DOHH2 (cell line): ENCODE results near the gene AUTS2.

Experiments used
- EZH2phosphoT487 ChIP-seq: fragments of 200-600 bp; sonication (generic); IDR thresholded peaks from 2 replicates; pipeline ENCODE4 v1.6.1; 2017; ENCODE audit warnings: borderline replicate concordance, mild to moderate bottlenecking, antibody characterized with exemption, low read length, moderate library complexity, mixed read lengths
- TF ChIP-seq, protein P1 (sequence below): fragments of 200-600 bp; sonication (generic); IDR thresholded peaks from one replicate; pipeline ENCODE4 v1.5.1; 2014; ENCODE audit warnings: antibody characterized with exemption, mild to moderate bottlenecking, low read depth, low read length; ENCODE audit not compliant: poor library complexity, severe bottlenecking

- TF ChIP-seq, protein P1, sequence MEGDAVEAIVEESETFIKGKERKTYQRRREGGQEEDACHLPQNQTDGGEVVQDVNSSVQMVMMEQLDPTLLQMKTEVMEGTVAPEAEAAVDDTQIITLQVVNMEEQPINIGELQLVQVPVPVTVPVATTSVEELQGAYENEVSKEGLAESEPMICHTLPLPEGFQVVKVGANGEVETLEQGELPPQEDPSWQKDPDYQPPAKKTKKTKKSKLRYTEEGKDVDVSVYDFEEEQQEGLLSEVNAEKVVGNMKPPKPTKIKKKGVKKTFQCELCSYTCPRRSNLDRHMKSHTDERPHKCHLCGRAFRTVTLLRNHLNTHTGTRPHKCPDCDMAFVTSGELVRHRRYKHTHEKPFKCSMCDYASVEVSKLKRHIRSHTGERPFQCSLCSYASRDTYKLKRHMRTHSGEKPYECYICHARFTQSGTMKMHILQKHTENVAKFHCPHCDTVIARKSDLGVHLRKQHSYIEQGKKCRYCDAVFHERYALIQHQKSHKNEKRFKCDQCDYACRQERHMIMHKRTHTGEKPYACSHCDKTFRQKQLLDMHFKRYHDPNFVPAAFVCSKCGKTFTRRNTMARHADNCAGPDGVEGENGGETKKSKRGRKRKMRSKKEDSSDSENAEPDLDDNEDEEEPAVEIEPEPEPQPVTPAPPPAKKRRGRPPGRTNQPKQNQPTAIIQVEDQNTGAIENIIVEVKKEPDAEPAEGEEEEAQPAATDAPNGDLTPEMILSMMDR: no peak
- TF ChIP-seq EZH2phosphoT487: no peak
Measured at GRCh38 chr7:69617364-69617763, 19.1 kb downstream of the AUTS2 start.
